ENCODE measurements around the gene ART5. TPM values are rescaled to one million over a fixed set of nuclear protein-coding genes. Genes with fewer than 3 reads are reported as not detected.

ART5 gene
- polyA plus RNA-seq, 1 donor (not counting 4 experiments of a cell fraction or from before 2014, with no cell fraction given) = not detected

- Histone ChIP-seq H3K4me3 (ENCODE audit: control insufficient read depth in 2 of 3, extremely low read depth in 1 of 3, insufficient read depth in 2 of 3, low read depth in 1 of 3, low read length in 3 of 3) (peak overlapping the region; percentile 31 to 60 (median 60)), H3K36me3 (ENCODE audit: control insufficient read depth in 2 of 2, extremely low read depth in 1 of 2, insufficient read depth in 2 of 2, low read length in 2 of 2) (no peaks in the 10 kb centered on the region), H3K9me1 (ENCODE audit: control insufficient read depth, extremely low read depth, insufficient read depth, low read length) (no peaks in the 10 kb centered on the region), H4K20me1 (ENCODE audit: control insufficient read depth, extremely low read depth, insufficient read depth, low read length) (peaks cover 2% of the 10 kb centered on the region), H3K27me3 (ENCODE audit: control insufficient read depth, extremely low read depth, insufficient read depth, low read length) (peaks cover 15% of the 10 kb centered on the region), H3K4me1 (ENCODE audit: control insufficient read depth, extremely low read depth, insufficient read depth, low read length) (peaks cover 3% of the 10 kb centered on the region), H3K9ac (ENCODE audit: control insufficient read depth, extremely low read depth, insufficient read depth, low read length) (peak overlapping the region; percentile 60), H3K4me2 (ENCODE audit: control insufficient read depth, extremely low read depth, insufficient read depth, low read depth, low read length) (peak overlapping the region; percentile 82), H3K9me3 (ENCODE audit: control insufficient read depth, low read depth, low read length) (no peaks in the 10 kb centered on the region), H2AFZ (ENCODE audit: control insufficient read depth, low read length) (peak overlapping the region; percentile 65), H3K79me2 (ENCODE audit: control insufficient read depth, insufficient read depth, low read length) (no peaks in the 10 kb centered on the region), H3K27ac (ENCODE audit: control insufficient read depth, insufficient read depth, low read length) (no peak overlapping the region)
- dilution Hi-C loops (cut with MboI; ENCODE audit: extremely low pct_ligation_motif_present, low sequenced_read_pairs) = no loop called here
- FAIRE-seq (no peak), DNase-seq (ENCODE audit: low read depth, low spot score) (no peak)
- no peak for TF ChIP-seq EZH2 (IDR thresholded peaks at IDR 0.05; ENCODE audit: low read length)
- TF ChIP-seq CTCF (optimal IDR thresholded peaks at IDR 0.05 in 1 of 3, IDR thresholded peaks at IDR 0.05 in 1 of 3, conservative IDR thresholded peaks at IDR 0.05 in 1 of 3; ENCODE audit: extremely low read depth in 1 of 3, insufficient read depth in 2 of 3, low read length in 3 of 3) = no peak
Measured at GRCh38 chr11:3642071-3642951, 519 bp upstream of the ART5 start.

GRCh38 chr11:3641191-3641590 lies 601 bp downstream of the ART5 start:
- Histone ChIP-seq H3K9me1 (ENCODE audit: control insufficient read depth, extremely low read depth, insufficient read depth, low read length) (no peaks in the 10 kb centered on the region), H3K27me3 (ENCODE audit: control insufficient read depth, extremely low read depth, insufficient read depth, low read length) (peaks cover 15% of the 10 kb centered on the region), H3K4me2 (ENCODE audit: control insufficient read depth, extremely low read depth, insufficient read depth, low read depth, low read length) (no peak overlapping the region), H2AFZ (ENCODE audit: control insufficient read depth, low read length) (no peak overlapping the region), H3K9ac (ENCODE audit: control insufficient read depth, extremely low read depth, insufficient read depth, low read length) (no peak overlapping the region), H3K27ac (ENCODE audit: control insufficient read depth, insufficient read depth, low read length) (no peak overlapping the region), H3K79me2 (ENCODE audit: control insufficient read depth, insufficient read depth, low read length) (no peaks in the 10 kb centered on the region), H4K20me1 (ENCODE audit: control insufficient read depth, extremely low read depth, insufficient read depth, low read length) (peaks cover 2% of the 10 kb centered on the region), H3K9me3 (ENCODE audit: control insufficient read depth, low read depth, low read length) (no peaks in the 10 kb centered on the region), H3K4me3 (ENCODE audit: control insufficient read depth in 2 of 3, extremely low read depth in 1 of 3, insufficient read depth in 2 of 3, low read depth in 1 of 3, low read length in 3 of 3) (no peak overlapping the region), H3K36me3 (ENCODE audit: control insufficient read depth in 2 of 2, extremely low read depth in 1 of 2, insufficient read depth in 2 of 2, low read length in 2 of 2) (no peaks in the 10 kb centered on the region), H3K4me1 (ENCODE audit: control insufficient read depth, extremely low read depth, insufficient read depth, low read length) (peaks cover 3% of the 10 kb centered on the region)
- dilution Hi-C loops (cut with MboI; ENCODE audit: extremely low pct_ligation_motif_present, low sequenced_read_pairs) = no loop called here
- TF ChIP-seq CTCF (optimal IDR thresholded peaks at IDR 0.05 in 1 of 3, IDR thresholded peaks at IDR 0.05 in 1 of 3, conservative IDR thresholded peaks at IDR 0.05 in 1 of 3; ENCODE audit: extremely low read depth in 1 of 3, insufficient read depth in 2 of 3, low read length in 3 of 3) (no peak), EZH2 (IDR thresholded peaks at IDR 0.05; ENCODE audit: low read length) (no peak)
- no peak for DNase-seq (ENCODE audit: low read depth, low spot score)
- FAIRE-seq = no peak

All from keratinocyte (primary cell).